GM03348 (cell line): Measurements from ENCODE around the gene VENTX.
"Not testable (repeated sequence)": the region's sequence is repeated elsewhere in the genome, so short reads cannot be mapped to it uniquely, and the experiment has no call there.

Source experiments
- DNase-seq: peaks from one replicate; pipeline ENCODE4 v3.0.0; 2012; ENCODE audit warnings: low spot score

VENTX gene

GRCh38 chr10:133214468-133215410 is 22.9 kb upstream of the VENTX start:
- DNase-seq = no peak

- DNase-seq = no peak
Measured at GRCh38 chr10:133215586-133215985, 22.1 kb upstream of the VENTX start.

- DNase-seq = no peak
Measured at GRCh38 chr10:133216776-133217175, 20.9 kb upstream of the VENTX start.

- no peak for DNase-seq
Measured at GRCh38 chr10:133217800-133218589, 19.7 kb upstream of the VENTX start.

- DNase-seq = no peak
Measured at GRCh38 chr10:133218891-133219290, 18.8 kb upstream of the VENTX start.

- DNase-seq = no peak
Measured at GRCh38 chr10:133219782-133220181, 17.9 kb upstream of the VENTX start.

- DNase-seq = no peak
Measured at GRCh38 chr10:133221331-133221730, 16.3 kb upstream of the VENTX start.

GRCh38 chr10:133221756-133222155 is 15.9 kb upstream of the VENTX start:
- DNase-seq = not testable (repeated sequence)

- DNase-seq = no peak
Measured at GRCh38 chr10:133224076-133224475, 13.6 kb upstream of the VENTX start.

- no peak for DNase-seq
Measured at GRCh38 chr10:133224756-133225372, 12.8 kb upstream of the VENTX start.

- no peak for DNase-seq
Measured at GRCh38 chr10:133225707-133226191, 11.9 kb upstream of the VENTX start.

GRCh38 chr10:133226251-133226808 is 11.3 kb upstream of the VENTX start:
- no peak for DNase-seq

- DNase-seq = no peak
Measured at GRCh38 chr10:133227256-133227655, 10.4 kb upstream of the VENTX start.

- DNase-seq = no peak
Measured at GRCh38 chr10:133229265-133230043, 8.2 kb upstream of the VENTX start.

- DNase-seq = no peak
Measured at GRCh38 chr10:133230044-133230361, 7.7 kb upstream of the VENTX start, which contains the start of gene UTF1. Gene UTF1, plus strand, starts transcription at chr10:133230217. Its CDS starts 72 bp downstream, at chr10:133230289.

GRCh38 chr10:133230387-133231195 is 7.1 kb upstream of the VENTX start:
- DNase-seq = no peak

GRCh38 chr10:133231244-133231945 is 6.3 kb upstream of the VENTX start:
- no peak for DNase-seq

GRCh38 chr10:133231946-133232574 is 5.6 kb upstream of the VENTX start:
- no peak for DNase-seq

- DNase-seq = not testable (repeated sequence)
Measured at GRCh38 chr10:133234796-133235195, 2.9 kb upstream of the VENTX start.
